Hepatocyte (in vitro differentiated cells): ENCODE results near the gene KCNK18.

Experiments used
- EZH2 ChIP-seq: fragments of 200-600 bp; sonication (generic); IDR thresholded peaks from 2 replicates; pipeline ENCODE4 v1.6.1; 2016; ENCODE audit warnings: antibody characterized with exemption, mild to moderate bottlenecking, borderline replicate concordance
- TF ChIP-seq, protein P1 (sequence below): fragments of 200-600 bp; sonication (generic); IDR thresholded peaks from 2 replicates; pipeline ENCODE4 v1.5.1; 2016; ENCODE audit warnings: antibody characterized with exemption, mild to moderate bottlenecking; ENCODE audit not compliant: poor library complexity

DNA sequence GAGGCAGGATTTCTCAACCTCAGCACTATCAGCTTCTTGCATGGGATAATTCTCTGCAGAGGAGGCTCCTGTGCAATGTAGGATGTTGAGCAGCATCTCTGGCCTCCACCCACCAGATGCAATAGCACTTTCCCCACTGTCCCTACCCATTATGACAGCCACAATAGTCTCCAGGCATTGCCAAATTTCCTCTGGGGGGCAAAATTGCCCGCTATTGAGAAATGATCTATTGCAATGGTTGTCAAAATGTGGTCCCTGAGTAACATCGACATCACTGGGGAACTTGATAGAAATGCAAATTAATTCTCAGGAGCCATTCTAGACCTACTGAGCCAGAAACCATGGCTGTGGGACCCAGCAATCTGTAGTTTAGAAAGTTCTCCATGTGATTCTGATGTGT, 7.0 kb downstream of the KCNK18 start:
- no peak for TF ChIP-seq EZH2
- TF ChIP-seq, protein P1, sequence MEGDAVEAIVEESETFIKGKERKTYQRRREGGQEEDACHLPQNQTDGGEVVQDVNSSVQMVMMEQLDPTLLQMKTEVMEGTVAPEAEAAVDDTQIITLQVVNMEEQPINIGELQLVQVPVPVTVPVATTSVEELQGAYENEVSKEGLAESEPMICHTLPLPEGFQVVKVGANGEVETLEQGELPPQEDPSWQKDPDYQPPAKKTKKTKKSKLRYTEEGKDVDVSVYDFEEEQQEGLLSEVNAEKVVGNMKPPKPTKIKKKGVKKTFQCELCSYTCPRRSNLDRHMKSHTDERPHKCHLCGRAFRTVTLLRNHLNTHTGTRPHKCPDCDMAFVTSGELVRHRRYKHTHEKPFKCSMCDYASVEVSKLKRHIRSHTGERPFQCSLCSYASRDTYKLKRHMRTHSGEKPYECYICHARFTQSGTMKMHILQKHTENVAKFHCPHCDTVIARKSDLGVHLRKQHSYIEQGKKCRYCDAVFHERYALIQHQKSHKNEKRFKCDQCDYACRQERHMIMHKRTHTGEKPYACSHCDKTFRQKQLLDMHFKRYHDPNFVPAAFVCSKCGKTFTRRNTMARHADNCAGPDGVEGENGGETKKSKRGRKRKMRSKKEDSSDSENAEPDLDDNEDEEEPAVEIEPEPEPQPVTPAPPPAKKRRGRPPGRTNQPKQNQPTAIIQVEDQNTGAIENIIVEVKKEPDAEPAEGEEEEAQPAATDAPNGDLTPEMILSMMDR: no peak
